ENCODE results near the gene SYCP2. TPM values are rescaled to one million over a fixed set of nuclear protein-coding genes. Genes with fewer than 3 reads are reported as not detected.
"Not testable (repeated sequence)": the region's sequence is repeated elsewhere in the genome, so short reads cannot be mapped to it uniquely, and the experiment has no call there.

The SYCP2 gene
- total RNA-seq, 3 donors from 2014 or later = 4.5 to 30.1 (median 12.5) TPM

DNA sequence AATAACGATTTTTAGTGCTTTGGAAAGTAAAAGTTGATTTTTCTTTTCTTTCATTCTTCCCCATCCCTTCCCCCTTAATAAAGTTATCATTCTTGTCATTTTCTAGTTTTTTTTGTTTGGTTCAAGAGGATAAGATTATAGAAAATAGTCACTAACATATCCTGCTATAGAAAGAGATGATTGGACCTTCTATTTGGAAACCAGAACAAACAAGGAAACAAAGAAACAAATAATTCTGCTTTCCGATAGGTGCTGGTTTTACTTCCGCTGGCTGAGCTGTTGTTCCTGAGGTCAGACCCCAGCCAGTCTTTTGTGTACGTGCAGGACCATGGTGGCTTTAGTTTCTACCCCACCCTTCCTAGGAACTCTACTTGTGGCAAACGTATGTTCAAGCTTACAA is 24.7 kb upstream of the SYCP2 start, which contains the start of gene CDH26:
CDH26 (plus strand) TSS at position 301 of the 400 bp plus-strand sequence. CDS start 304 bp downstream, outside the sequence.
- no peak within 1 kb of the TSS for H3K27ac ChIP-seq
- no peak for DNase-seq (ENCODE audit: low spot score in 2 of 2)
- no peaks in the 10 kb centered on the region for H3K36me3 ChIP-seq
- H3K27me3 ChIP-seq = no peaks in the 10 kb centered on the region
- no peak for TF ChIP-seq POLR2AphosphoS5 (IDR thresholded peaks at IDR 0.05)
- no peak for TF ChIP-seq CTCF (IDR thresholded peaks at IDR 0.05)
- no peak for TF ChIP-seq POLR2A (IDR thresholded peaks at IDR 0.05)
- intact Hi-C loops (cut with DNase I; ENCODE audit: low total_unique reads) = no loop called here
- H3K4me3 ChIP-seq = no peak within 1 kb of the TSS
- H3K4me1 ChIP-seq = no peaks in the 10 kb centered on the region
- no peaks in the 10 kb centered on the region for H3K9me3 ChIP-seq

DNA sequence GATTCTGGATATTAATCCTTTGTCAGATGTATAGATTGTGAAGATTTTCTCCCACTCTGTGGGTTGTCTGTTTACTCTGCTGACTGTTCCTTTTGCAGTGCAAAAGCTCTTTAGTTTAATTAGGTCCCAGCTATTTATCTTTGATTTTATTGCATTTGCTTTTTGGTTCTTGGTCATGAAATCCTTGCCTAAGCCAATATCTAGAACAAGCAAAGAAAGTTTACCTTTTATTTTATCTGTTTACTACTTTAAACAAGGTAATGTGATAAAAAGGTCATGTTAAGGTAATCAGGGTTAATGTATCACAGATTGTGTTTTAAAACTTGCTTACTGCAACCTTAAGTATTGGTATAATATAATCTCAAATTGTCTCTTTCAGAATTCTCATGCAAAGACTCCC is 24.1 kb upstream of the SYCP2 start:
- H3K27me3 ChIP-seq; intact Hi-C loops (cut with DNase I; ENCODE audit: low total_unique reads); DNase-seq (ENCODE audit: low spot score in 2 of 2); H3K4me3 ChIP-seq; H3K27ac ChIP-seq; H3K9me3 ChIP-seq; H3K36me3 ChIP-seq; H3K4me1 ChIP-seq: not testable (repeated sequence)

DNA sequence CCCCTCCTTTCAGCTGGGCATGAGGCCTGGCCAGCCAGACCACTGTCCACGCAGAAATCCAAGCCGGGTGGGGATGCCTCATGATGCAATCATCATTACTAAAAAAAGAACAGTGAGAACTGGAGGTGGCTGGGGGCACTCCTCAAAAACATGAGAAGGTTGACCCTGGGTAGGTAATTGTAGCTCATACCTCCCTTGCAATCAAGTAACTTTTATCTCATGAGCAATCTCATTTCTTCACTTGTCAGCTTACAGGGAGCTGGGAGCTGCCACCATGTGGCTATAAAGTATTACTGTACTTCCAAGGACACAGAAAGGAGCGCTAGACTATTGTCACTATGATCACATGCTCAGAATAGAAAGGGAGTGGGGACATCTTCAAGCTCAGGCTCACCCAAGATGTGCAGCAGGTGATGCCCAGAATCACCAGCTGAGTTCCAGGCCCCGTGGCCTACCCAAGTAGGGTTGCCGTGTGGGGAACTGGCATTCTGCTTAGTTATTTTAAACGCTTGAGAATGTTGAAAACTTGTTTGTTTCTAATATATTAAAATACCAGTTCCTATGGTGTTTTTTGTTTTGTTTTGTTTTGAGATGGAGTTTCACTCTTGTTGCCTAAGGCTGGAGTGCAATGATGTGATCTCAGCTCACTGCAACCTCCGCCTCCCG is 21.8 kb upstream of the SYCP2 start:
- Histone ChIP-seq H3K4me3 (no peak overlapping the region), H3K36me3 (no peaks in the 10 kb centered on the region), H3K4me1 (no peaks in the 10 kb centered on the region), H3K27me3 (no peaks in the 10 kb centered on the region), H3K9me3 (no peaks in the 10 kb centered on the region), H3K27ac (no peak overlapping the region)
- no peak for DNase-seq (ENCODE audit: low spot score in 2 of 2)
- intact Hi-C loops (cut with DNase I; ENCODE audit: low total_unique reads) = no loop called here
- TF ChIP-seq CTCF (IDR thresholded peaks at IDR 0.05) (no peak), POLR2A (IDR thresholded peaks at IDR 0.05) (no peak)

DNA sequence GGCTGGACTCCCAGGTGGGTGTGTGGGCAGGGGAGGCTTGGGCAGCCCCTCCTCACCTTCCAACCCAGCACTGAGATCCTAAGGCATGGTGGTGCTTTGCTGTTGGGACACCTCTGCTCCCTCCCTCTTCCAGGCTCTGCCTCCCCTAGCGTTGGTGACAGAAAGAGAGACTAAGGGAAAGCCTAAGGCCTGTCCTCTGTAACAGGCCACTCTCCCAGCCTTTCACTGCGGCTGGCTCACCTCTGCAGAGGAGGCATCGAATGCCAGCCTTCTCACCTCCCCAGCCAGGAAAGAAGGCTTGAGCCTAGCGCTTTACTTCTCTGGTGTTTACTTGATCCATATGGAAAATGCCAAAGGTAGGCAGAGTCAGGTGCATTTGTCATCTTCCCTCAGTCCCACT is 21.3 kb upstream of the SYCP2 start:
- Histone ChIP-seq H3K4me3 (no peak overlapping the region), H3K27me3 (no peaks in the 10 kb centered on the region), H3K36me3 (no peaks in the 10 kb centered on the region), H3K9me3 (no peaks in the 10 kb centered on the region), H3K27ac (no peak overlapping the region), H3K4me1 (no peaks in the 10 kb centered on the region)
- TF ChIP-seq POLR2AphosphoS5 (IDR thresholded peaks at IDR 0.05) (no peak), POLR2A (IDR thresholded peaks at IDR 0.05) (no peak), CTCF (IDR thresholded peaks at IDR 0.05) (no peak)
- intact Hi-C loops (cut with DNase I; ENCODE audit: low total_unique reads) = no loop called here
- no peak for DNase-seq (ENCODE audit: low spot score in 2 of 2)

DNA sequence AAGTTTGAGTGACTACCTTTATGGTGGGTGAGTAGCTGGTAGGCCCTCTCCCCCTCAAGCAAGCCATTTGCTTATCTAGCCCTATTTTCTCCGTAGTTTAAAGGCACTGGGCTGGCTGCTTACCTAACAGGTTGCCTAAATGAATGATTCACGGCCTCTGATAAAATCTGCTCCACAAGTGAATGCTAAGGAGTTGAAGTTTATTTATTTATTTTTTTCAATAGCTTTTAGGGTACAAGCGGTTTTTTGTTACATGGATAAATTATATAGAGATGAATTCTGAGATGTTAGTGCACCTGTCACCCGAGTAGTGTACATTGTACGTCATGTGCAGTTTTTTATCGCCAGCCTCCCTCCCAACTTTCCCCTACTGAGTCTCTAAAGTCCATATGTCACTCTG is 16.5 kb upstream of the SYCP2 start:
- intact Hi-C loops (cut with DNase I; ENCODE audit: low total_unique reads) = no loop called here
- no peak for DNase-seq (ENCODE audit: low spot score in 2 of 2)
- no peaks in the 10 kb centered on the region for H3K36me3 ChIP-seq
- H3K4me3 ChIP-seq = no peak overlapping the region
- no peak for TF ChIP-seq POLR2A (IDR thresholded peaks at IDR 0.05)
- no peak for TF ChIP-seq CTCF (IDR thresholded peaks at IDR 0.05)
- no peak for TF ChIP-seq POLR2AphosphoS5 (IDR thresholded peaks at IDR 0.05)
- H3K9me3 ChIP-seq = no peaks in the 10 kb centered on the region
- no peaks in the 10 kb centered on the region for H3K4me1 ChIP-seq
- H3K27ac ChIP-seq = no peak overlapping the region
- H3K27me3 ChIP-seq = no peaks in the 10 kb centered on the region
